Testis (tissue), 5 donors: ENCODE measurements around the gene LLPH. TPM values are rescaled to one million over a fixed set of nuclear protein-coding genes. Genes with fewer than 3 reads are reported as not detected.
"Not testable (repeated sequence)": the region's sequence is repeated elsewhere in the genome, so short reads cannot be mapped to it uniquely, and the experiment has no call there.

Experiments used
- DNase-seq: peaks from one replicate; pipeline ENCODE4 v3.0.0-alpha.2; 2019
- H3K27ac ChIP-seq, 2 donors: fragments of 200-600 bp; sonication (generic); one replicate each; pipeline ENCODE4 v1.5.1; 2019
- H3K27me3 ChIP-seq: fragments of 200-600 bp; sonication (generic); one replicate; pipeline ENCODE4 v1.5.1; 2019
- H3K36me3 ChIP-seq: fragments of 200-600 bp; sonication (generic); one replicate; pipeline ENCODE4 v1.5.1; 2017; ENCODE audit warnings: low read depth; ENCODE audit errors: missing control alignments
- H3K4me1 ChIP-seq: fragments of 200-600 bp; sonication (generic); one replicate; pipeline ENCODE4 v1.5.1; 2019
- H3K4me3 ChIP-seq, 2 donors: fragments of 200-600 bp; sonication (generic); one replicate each; pipeline ENCODE4 v1.5.1; 2017 to 2019
- H3K9me3 ChIP-seq: fragments of 200-600 bp; sonication (generic); one replicate; pipeline ENCODE4 v1.5.1; 2017
- CTCF ChIP-seq, 3 experiments: fragments of 450-650 bp in 2 of 3; fragments of 200-600 bp in 1 of 3; sonication (generic) in 1 of 3; IDR thresholded peaks; one replicate each; pipeline ENCODE4 v1.5.1; 2016 to 2019; ENCODE audit warnings: antibody characterized with exemption in 3 of 3, mild to moderate bottlenecking in 2 of 3, moderate library complexity in 1 of 3
- POLR2A ChIP-seq: fragments of 450-650 bp; IDR thresholded peaks from one replicate; pipeline ENCODE4 v1.6.1; 2017; ENCODE audit warnings: antibody characterized with exemption, mild to moderate bottlenecking, moderate library complexity
- WGBS, 2 donors: methylation state at CpG; one replicate each; pipeline ENCODE4 v1.1.5; 2018; 5-methylcytosine and 5-hydroxymethylcytosine counted together
- intact Hi-C: fragments of 100-400 bp; cut with DNase I; formaldehyde crosslinking; loops from one replicate; pipeline ENCODE4 v1.15.1; 2023; ENCODE audit warnings: low total_unique reads
- long read RNA-seq, 2 donors: transcript quantifications; one replicate each; lab custom pipeline, GENCODE V29; 2026
- polyA plus RNA-seq: library from polyadenylated mRNA; stranded (reverse); fragments of 350-450 nt; fragmentation: Illumina TruSeq; extraction: RNeasy Lipid Tissue Mini Kit (QIAGEN cat#74804); gene quantifications from one replicate; pipeline ENCODE4 v1.2.3, GENCODE V29; 2014; ENCODE audit warnings: low read depth, low replicate concordance; ENCODE audit not compliant: insufficient read depth
- total RNA-seq, 2 donors: library from RNA; depleted of rRNA; stranded (reverse); fragments of >200 nt; gene quantifications; one replicate each; pipeline ENCODE4 v1.2.3, GENCODE V29; 2016

Gene LLPH
- total RNA-seq (10 to 100 TPM; 12.9 to 17.3 TPM), polyA plus RNA-seq (36.5 TPM)
- long read RNA-seq, donor 1, full-length matches to known transcripts: 39 of 53 reads
- long read RNA-seq, donor 1, partial matches to known transcripts: 14 of 53 reads
- long read RNA-seq, donor 1, other reads (novel, unspliced or antisense): 0 of 53 reads
- long read RNA-seq, donor 2, full-length matches to known transcripts: 21 of 32 reads
- long read RNA-seq, donor 2, partial matches to known transcripts: 11 of 32 reads
- long read RNA-seq, donor 2, other reads (novel, unspliced or antisense): 0 of 32 reads

DNA sequence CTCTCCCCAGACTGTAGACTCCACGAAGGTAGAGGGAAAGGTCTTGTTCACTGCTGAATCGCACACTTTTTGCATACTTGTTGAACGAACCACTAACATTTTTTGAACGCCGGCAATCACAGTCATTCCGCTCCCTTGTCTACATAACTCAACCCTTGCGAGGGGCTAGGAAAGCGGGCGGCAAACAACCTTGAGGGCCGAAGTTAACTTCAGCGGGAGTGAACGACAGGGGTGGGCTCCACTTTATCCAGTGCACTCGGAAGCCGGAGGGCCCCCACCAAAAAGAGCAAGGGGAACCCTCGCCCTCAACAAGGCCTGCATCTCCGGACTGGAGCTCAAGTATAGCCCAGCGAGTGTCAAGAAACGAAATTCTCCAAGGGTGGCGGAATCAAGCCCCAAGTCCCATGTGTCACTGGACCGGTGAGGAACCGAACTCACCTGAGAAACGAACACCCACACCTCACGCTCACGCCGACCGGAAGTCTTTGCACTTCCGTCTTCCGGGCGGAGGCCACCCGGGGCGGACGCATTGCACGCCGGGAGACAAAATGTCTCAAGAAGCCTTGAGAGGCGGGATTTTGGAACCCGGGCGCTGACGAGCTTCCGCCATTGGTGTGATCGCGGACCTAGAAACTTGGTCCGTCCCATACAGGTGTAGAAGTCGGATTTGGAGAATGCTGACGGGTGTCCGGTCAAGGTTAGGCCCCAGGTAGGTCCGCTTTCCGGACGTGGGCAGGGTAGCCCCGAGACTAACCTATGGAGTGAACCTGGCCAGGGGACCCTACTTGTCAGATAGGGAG, at the start of gene LLPH:
Gene LLPH (minus strand): TSS at position 484 of the 800 bp plus-strand sequence. CDS start 1,644 bp downstream, outside the sequence.
- no peaks in the 10 kb centered on the region for H3K9me3 ChIP-seq
- TF ChIP-seq CTCF (IDR thresholded peaks at IDR 0.05) (no peak), POLR2A (no peak)
- intact Hi-C loops: no loop called here
- WGBS, 2 donors: 0 to 1% methylated on average over 23 to 49 of the region's 49 CpGs
- peak within 1 kb of the TSS; percentile 21 to 69 for H3K27ac ChIP-seq
- DNase-seq: peak; percentile 95
- H3K36me3 ChIP-seq: no peaks in the 10 kb centered on the region
- H3K4me1 ChIP-seq: peaks cover 18% of the 10 kb centered on the region
- peak within 1 kb of the TSS; percentile 87 to 98 for H3K4me3 ChIP-seq
- no peaks in the 10 kb centered on the region for H3K27me3 ChIP-seq

GRCh38 chr12:66176105-66176900, 45.8 kb upstream of the LLPH start:
- H3K36me3 ChIP-seq: no peaks in the 10 kb centered on the region
- no peak for TF ChIP-seq POLR2A
- no peak for TF ChIP-seq CTCF (IDR thresholded peaks at IDR 0.05)
- no peak overlapping the region for H3K27ac ChIP-seq
- no peaks in the 10 kb centered on the region for H3K4me1 ChIP-seq
- intact Hi-C loops: no loop called here
- DNase-seq: no peak
- 44% methylated on average over 1 of the region's 1 CpG for WGBS, 2 donors
- no peaks in the 10 kb centered on the region for H3K9me3 ChIP-seq
- no peak overlapping the region for H3K4me3 ChIP-seq
- no peaks in the 10 kb centered on the region for H3K27me3 ChIP-seq

DNA sequence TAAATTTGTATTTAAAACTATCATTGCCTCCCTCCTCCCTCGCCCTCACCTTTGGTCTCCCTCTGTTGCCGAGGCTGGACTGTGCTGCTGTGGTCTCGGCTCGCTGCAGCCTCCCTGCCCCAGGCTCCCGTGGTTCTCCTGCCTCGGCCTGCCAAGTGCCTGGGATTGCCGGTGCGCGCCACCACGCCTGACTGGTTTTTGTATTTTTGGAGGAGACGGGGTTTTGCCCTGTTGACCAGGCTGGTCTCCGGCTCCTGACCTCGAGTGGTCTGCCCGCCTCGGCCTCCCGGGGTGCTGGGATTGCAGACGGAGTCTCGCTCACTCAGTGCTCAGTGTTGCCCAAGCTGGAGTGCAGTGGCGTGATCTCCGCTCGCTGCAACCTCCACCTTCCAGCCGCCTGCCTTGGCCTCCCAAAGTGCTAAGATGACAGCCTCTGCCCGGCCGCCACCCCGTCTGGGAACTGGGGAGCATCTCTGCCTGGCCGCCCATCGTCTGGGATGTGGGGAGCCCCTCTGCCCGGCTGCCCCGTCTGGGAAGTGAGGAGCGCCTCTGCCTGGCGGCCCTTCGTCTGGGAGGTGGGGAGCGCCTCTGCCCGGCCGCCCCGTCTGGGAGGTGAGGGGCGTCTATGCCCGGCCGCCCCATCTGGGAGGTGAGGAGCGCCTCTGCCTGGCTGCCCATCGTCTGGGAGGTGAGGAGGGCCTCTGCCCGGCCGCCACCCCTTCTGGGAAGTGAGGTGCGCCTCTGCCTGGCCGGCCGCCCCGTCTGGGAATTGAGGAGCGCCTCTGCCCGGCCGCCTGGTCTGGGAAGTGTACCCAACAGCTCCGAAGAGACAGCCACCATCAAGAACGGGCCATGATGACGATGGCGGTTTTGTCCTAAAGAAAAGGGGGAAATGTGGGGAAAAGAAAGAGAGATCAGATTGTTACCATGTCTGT, 44.1 kb upstream of the LLPH start:
- H3K27me3 ChIP-seq, H3K4me3 ChIP-seq, H3K4me1 ChIP-seq, H3K36me3 ChIP-seq, H3K9me3 ChIP-seq, DNase-seq, intact Hi-C loops, H3K27ac ChIP-seq: not testable (repeated sequence)
- 72 to 76% methylated on average over 22 to 54 of the region's 54 CpGs for WGBS, 2 donors

DNA sequence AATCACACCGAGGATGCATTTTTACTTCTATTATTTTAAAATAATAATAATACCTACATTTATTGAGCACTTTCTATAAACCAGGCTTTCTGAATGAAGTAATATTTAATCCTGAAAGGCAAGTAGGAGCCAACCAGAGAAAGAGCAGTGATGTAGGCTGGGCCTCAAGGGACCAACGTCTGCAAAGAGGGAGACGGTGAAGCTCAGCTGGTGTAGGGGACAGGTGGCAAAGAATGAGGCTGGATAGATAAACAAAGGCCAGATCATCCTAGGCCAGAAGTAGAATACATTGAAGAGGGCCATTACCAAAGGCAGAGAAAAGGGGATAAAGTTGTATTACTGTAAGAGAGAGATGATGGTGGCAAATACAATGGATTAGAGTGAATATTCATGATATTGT, 40.1 kb upstream of the LLPH start:
- WGBS, 2 donors: 53 to 71% methylated on average over 3 of the region's 3 CpGs
- no peaks in the 10 kb centered on the region for H3K4me1 ChIP-seq
- no peaks in the 10 kb centered on the region for H3K27me3 ChIP-seq
- intact Hi-C loops: no loop called here
- DNase-seq: no peak
- H3K9me3 ChIP-seq: no peaks in the 10 kb centered on the region
- H3K4me3 ChIP-seq: peak overlapping the region; percentile 86 to 94
- peak overlapping the region in 1 of 2 donors; percentile 100 for H3K27ac ChIP-seq
- TF ChIP-seq CTCF (IDR thresholded peaks at IDR 0.05) (no peak), POLR2A (no peak)
- H3K36me3 ChIP-seq: no peaks in the 10 kb centered on the region
